Measurements from ENCODE around the gene TNNI3K. TPM values are rescaled to one million over a fixed set of nuclear protein-coding genes. Genes with fewer than 3 reads are reported as not detected.

Gene TNNI3K
- polyA plus RNA-seq, 1 of the 3 experiments (the other 2 are of a cell fraction) = 0.31 TPM

- H2AFZ ChIP-seq (ENCODE audit: low read depth) = no peak overlapping the region
- H3K27ac ChIP-seq (ENCODE audit: low read depth in 2 of 2, low read length in 1 of 2) = no peak overlapping the region
- no peaks in the 10 kb centered on the region for H3F3A ChIP-seq (replicated peaks; ENCODE audit: insufficient read depth)
- DNase-seq = no peak
- no peaks in the 10 kb centered on the region for H3K79me2 ChIP-seq (ENCODE audit: insufficient read depth)
- H3K27me3 ChIP-seq (ENCODE audit: insufficient read depth) = no peaks in the 10 kb centered on the region
- 40% methylated on average over 2 of the region's 2 CpGs for WGBS (ENCODE audit: low lambda C conversion rate)
- H3K9me2 ChIP-seq = no peaks in the 10 kb centered on the region
- no peak overlapping the region for H3K4me3 ChIP-seq (ENCODE audit: low read depth in 2 of 2, low read length in 1 of 2)
- no peak overlapping the region for H3K4me2 ChIP-seq
- H3K36me3 ChIP-seq (replicated peaks in 1 of 2; ENCODE audit: control insufficient read depth in 1 of 2, insufficient read depth in 2 of 2, low read length in 1 of 2) = no peaks in the 10 kb centered on the region
- TF ChIP-seq GATA2 (CRISPR knock-in tag; IDR thresholded peaks at IDR 0.05) = no peak
- TF ChIP-seq USF1 (IDR thresholded peaks at IDR 0.05; ENCODE audit: borderline replicate concordance, low read depth) = no peak
- TF ChIP-seq TCF12 (IDR thresholded peaks at IDR 0.05) = no peak
- no peak for TF ChIP-seq EZH2phosphoT487 (IDR thresholded peaks at IDR 0.05; ENCODE audit: borderline replicate concordance, low read depth)
- no peak for TF ChIP-seq IRF3 (IDR thresholded peaks at IDR 0.05; ENCODE audit: low read depth, low read length)
- no peak for TF ChIP-seq RFX5 (IDR thresholded peaks at IDR 0.05; ENCODE audit: low read length)
- no peak for TF ChIP-seq RAD21 (IDR thresholded peaks at IDR 0.05; ENCODE audit: low read length)
- no peaks in the 10 kb centered on the region for H3K4me1 ChIP-seq (ENCODE audit: control insufficient read depth in 1 of 2, insufficient read depth in 2 of 2, low read depth in 1 of 2, low read length in 1 of 2)
- no peak overlapping the region for H3K9ac ChIP-seq
- H3K9me3 ChIP-seq = no peaks in the 10 kb centered on the region
- ChIA-PET CTCF (interaction anchor here (1.0 kb wide), 1 partner anchor 46 kb away, joined by 3 read pairs; no protein-coding TSS in a partner anchor), POLR2A (no interaction called here)
- H4K20me1 ChIP-seq (ENCODE audit: insufficient read depth) = no peaks in the 10 kb centered on the region
Observed at GRCh38 chr1:74245168-74245772, 10.1 kb downstream of the TNNI3K start.

- H3K9me2 ChIP-seq = no peaks in the 10 kb centered on the region
- no peaks in the 10 kb centered on the region for H3K9me3 ChIP-seq
- H3K36me3 ChIP-seq (replicated peaks in 1 of 2; ENCODE audit: control insufficient read depth in 1 of 2, insufficient read depth in 2 of 2, low read length in 1 of 2) = no peaks in the 10 kb centered on the region
- H3F3A ChIP-seq (replicated peaks; ENCODE audit: insufficient read depth) = no peaks in the 10 kb centered on the region
- no peak for TF ChIP-seq YY1 (IDR thresholded peaks at IDR 0.05; ENCODE audit: low read depth)
- TF ChIP-seq CTCF (IDR thresholded peaks at IDR 0.05) = no peak
- no peak for TF ChIP-seq GATA2 (CRISPR knock-in tag; IDR thresholded peaks at IDR 0.05)
- no peak for TF ChIP-seq GABPA (IDR thresholded peaks at IDR 0.05; ENCODE audit: low read depth)
- no peak for TF ChIP-seq FOSL2 (IDR thresholded peaks at IDR 0.05; ENCODE audit: borderline replicate concordance, low read depth)
- TF ChIP-seq EZH2phosphoT487 (IDR thresholded peaks at IDR 0.05; ENCODE audit: borderline replicate concordance, low read depth) = no peak
- WGBS (ENCODE audit: low lambda C conversion rate) = 41% methylated on average over 2 of the region's 2 CpGs
- H3K4me3 ChIP-seq (ENCODE audit: low read depth in 2 of 2, low read length in 1 of 2) = no peak overlapping the region
- no peaks in the 10 kb centered on the region for H3K4me1 ChIP-seq (ENCODE audit: control insufficient read depth in 1 of 2, insufficient read depth in 2 of 2, low read depth in 1 of 2, low read length in 1 of 2)
- no peak overlapping the region for H2AFZ ChIP-seq (ENCODE audit: low read depth)
- ChIA-PET CTCF (interaction anchor here (1.0 to 1.1 kb wide), 2 partner anchors 18 to 79 kb away, joined by 3 read pairs; no protein-coding TSS in a partner anchor), POLR2A (no interaction called here)
- H3K4me2 ChIP-seq = no peak overlapping the region
- no peaks in the 10 kb centered on the region for H3K27me3 ChIP-seq (ENCODE audit: insufficient read depth)
- no peaks in the 10 kb centered on the region for H4K20me1 ChIP-seq (ENCODE audit: insufficient read depth)
- no peak for DNase-seq
- no peak overlapping the region for H3K9ac ChIP-seq
- H3K79me2 ChIP-seq (ENCODE audit: insufficient read depth) = no peaks in the 10 kb centered on the region
- no peak overlapping the region for H3K27ac ChIP-seq (ENCODE audit: low read depth in 2 of 2, low read length in 1 of 2)
Observed at GRCh38 chr1:74246315-74246714, 11.1 kb downstream of the TNNI3K start.

All from SK-N-SH (cell line).